GDM1 (cell line): Measurements from ENCODE around the gene GCSAM.

Experiments used
- DNase-seq: peaks from one replicate; lab custom pipeline; 2025; lab: John Stamatoyannopoulos, UW

GCSAM gene

DNA sequence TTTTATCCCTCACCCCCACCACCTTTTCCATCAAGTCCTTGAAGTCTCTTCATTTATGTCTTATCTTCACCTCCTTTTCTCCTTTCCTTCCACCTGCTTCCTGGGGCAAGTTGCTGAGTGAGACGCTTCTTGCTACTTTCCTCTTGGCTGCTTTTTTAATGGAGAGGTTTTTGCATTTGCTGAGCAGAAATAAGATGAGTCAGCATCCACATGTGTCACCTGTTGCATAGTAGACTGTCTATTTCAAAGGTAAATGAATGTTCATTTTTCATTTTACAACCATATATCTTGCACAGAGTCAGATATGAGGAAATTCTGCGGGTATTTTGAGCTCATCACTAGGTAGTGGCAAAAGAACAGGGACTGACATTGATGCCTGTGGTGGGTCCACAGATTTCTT is 28.3 kb downstream of the GCSAM start:
- DNase-seq: no peak

GRCh38 chr3:112101916-112102315 is 31.1 kb downstream of the GCSAM start:
- no peak for DNase-seq

GRCh38 chr3:112097378-112097777 is 35.7 kb downstream of the GCSAM start:
- no peak for DNase-seq

GRCh38 chr3:112096176-112096575 is 36.9 kb downstream of the GCSAM start:
- no peak for DNase-seq

GRCh38 chr3:112095731-112096130 is 37.3 kb downstream of the GCSAM start:
- no peak for DNase-seq

DNA sequence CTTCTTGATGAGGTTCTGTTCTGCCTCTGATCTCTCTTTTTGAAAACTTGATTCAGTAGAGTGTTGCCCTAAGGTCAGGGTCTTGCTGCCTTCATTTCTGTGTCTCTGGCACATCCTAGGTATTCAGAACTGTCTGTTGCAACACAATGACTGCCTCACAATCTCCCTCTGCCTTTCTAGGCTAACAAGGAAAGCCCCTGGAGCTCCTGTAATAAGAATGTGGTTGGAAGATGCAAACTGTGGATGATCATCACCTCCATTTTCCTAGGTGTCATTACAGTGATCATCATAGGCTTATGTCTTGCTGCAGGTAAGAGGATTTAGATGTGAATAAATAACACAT is 39.9 kb downstream of the GCSAM start:
- DNase-seq: no peak

DNA sequence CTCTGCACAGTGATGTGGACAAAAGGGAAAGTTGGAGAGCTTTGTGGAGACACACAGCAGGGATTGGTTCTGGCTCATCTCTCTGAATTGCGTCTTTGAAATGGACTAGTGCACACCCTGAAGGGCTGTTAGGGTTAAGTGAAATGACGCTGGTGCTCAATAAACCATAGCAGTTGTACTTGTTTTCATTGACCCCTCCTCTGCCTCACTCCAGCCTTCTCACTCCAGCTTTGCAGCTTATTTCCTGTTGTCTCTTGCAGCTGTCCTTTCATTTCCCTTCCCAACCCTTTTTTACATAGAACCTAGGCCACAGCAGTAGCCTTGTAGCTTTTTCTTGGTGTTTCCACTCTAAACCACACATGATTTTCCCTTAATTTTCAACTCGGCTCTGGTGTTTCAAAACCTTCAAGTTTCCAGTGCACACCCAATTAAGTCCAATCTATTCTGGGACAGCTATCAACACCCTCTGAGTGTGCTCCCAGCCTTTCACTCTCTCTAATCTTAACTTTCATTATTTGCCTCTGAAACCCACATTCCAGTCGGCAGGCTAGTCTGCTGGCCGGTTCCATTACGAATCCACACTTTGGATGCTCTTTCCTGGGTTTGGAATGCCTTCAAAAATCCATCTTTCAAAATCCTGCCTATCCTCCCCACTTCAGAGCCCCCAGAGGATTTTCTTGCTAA is 40.4 kb downstream of the GCSAM start:
- no peak for DNase-seq

DNA sequence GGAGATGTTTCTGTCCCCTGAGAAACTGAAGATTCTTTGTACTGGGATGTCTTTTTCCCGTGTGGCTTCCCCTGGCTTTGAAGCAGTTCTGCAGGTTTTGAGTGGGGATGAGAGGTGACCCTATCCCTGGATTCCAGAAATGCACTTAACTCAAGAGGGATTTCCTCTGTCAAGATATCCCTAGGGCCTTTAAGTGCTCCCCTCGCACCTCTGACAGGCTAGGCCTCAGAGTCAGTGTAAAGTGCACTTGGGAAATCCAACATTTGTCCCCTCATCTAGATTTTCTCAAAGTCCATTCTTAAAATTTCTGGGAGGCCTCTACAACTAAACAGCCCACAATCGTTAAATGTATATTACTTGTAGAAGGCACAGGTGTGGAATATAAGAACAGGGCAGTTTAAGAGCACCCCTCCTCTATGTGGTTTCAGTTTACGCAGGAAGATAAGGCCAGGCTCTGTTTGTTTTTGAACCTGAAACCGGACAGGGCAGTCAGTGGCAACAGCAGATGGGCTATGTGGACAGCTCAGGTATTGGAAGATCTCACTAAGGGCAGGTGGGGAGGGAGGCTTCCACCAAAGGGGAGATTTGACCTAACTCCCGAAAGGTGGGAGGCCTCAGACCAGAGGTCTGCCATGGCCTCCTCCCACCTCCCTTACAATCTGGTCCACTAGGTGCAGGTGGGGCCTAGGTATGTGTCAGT is 42.0 kb downstream of the GCSAM start:
- no peak for DNase-seq

- DNase-seq: no peak
These were observed 42.8 kb downstream of the GCSAM start for GRCh38 chr3:112089956-112090886.

GRCh38 chr3:112088944-112089343 is 44.1 kb downstream of the GCSAM start:
- DNase-seq: no peak

DNA sequence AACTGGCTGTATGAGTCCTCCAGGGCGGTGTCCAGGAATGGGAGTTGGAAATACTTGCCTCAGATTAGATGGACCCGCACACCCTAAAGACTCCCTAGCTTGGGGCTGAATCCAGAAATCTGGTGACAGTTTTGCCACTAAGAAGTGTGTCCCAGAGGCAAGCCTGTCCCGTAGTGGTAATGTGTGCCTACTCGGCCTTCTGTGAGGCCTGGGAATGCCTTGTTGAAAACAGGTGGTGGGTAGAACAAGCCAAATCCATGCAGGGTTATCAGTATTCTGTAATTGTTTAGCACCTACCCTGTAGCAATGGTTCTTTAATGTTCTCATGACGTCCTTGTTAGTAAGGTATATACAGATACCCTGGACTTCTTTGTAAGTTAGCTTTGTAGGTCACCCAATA is 45.3 kb downstream of the GCSAM start:
- no peak for DNase-seq

GRCh38 chr3:112086875-112087524 is 46.0 kb downstream of the GCSAM start:
- no peak for DNase-seq

DNA sequence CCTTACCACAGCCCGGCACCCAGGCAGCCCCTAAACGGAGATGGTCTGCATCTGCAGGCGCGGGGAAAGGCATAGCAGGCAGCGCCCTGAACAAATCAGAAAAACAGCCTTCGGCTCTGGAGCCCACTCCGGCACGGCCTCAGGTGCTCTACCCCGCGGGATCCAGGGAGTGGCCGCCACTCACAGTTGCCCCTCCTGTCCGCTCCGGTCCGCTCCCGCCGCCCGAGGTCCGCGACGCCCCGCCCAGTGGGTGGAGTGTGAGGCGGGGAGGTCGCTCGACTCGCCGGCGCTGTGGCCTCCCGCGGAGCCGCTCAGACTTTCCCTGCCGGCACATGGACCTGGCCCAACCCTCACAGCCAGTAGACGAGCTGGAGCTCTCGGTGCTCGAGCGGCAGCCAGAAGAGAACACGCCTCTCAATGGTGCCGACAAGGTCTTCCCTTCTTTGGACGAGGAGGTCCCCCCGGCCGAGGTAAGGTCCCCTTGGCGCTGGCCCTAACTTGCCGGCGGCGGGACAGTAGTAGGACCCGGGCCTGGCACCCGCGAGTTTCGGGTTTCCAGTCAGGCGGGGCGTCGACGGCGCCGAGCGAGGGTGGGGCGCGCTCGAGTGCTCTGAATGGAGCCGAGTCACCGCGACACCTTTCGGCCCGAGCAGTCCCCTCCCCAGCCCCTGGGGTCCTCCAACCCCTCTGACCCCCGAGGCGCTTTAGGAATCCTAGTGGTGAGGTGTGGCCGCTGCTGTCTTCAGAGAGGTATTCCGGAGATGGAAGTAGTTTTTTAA is 46.8 kb downstream of the GCSAM start, which contains the start of gene C3orf52:
Gene C3orf52 (plus strand): TSS at position 314 of the 779 bp plus-strand sequence. CDS start 19 bp downstream, at position 333.
- no peak for DNase-seq

- no peak for DNase-seq
These were observed 47.3 kb downstream of the GCSAM start for GRCh38 chr3:112085735-112086075.

- no peak for DNase-seq
These were observed 47.9 kb downstream of the GCSAM start for GRCh38 chr3:112084980-112085705.

GRCh38 chr3:112083239-112083638 is 49.8 kb downstream of the GCSAM start:
- no peak for DNase-seq

GRCh38 chr3:112078125-112079083 is 54.6 kb downstream of the GCSAM start:
- no peak for DNase-seq

- no peak for DNase-seq
These were observed 58.2 kb downstream of the GCSAM start for GRCh38 chr3:112074616-112075497.

GRCh38 chr3:112074006-112074405 is 59.0 kb downstream of the GCSAM start:
- no peak for DNase-seq
